SK-N-SH (cell line): ENCODE data around the gene ZNF267.

Experiments used
- GABPA ChIP-seq: IDR thresholded peaks from 2 replicates; pipeline ENCODE4 v1.4.0; 2012; ENCODE audit warnings: low read depth, mild to moderate bottlenecking
- MXI1 ChIP-seq: IDR thresholded peaks from 2 replicates; pipeline ENCODE4 v1.6.1; 2012; ENCODE audit warnings: mild to moderate bottlenecking, low read depth, low read length, improper control_type of control experiment
- POLR2AphosphoS5 ChIP-seq: IDR thresholded peaks from 2 replicates; pipeline ENCODE4 v1.6.1; 2012; ENCODE audit warnings: low read depth, low read length
- TF ChIP-seq, protein P1 (sequence below): fragments of 200-600 bp; sonication (generic); IDR thresholded peaks from 2 replicates; pipeline ENCODE4 v1.6.1; 2017; ENCODE audit warnings: antibody characterized with exemption, mild to moderate bottlenecking, moderate library complexity
- TF ChIP-seq, protein P2 (sequence below): IDR thresholded peaks from 2 replicates; pipeline ENCODE4 v1.4.0; 2012; ENCODE audit warnings: low read depth, borderline replicate concordance
- TF ChIP-seq, protein P3 (sequence below): IDR thresholded peaks from 2 replicates; pipeline ENCODE4 v1.6.1; 2012; ENCODE audit warnings: mild to moderate bottlenecking, low read depth, low read length, moderate library complexity

DNA sequence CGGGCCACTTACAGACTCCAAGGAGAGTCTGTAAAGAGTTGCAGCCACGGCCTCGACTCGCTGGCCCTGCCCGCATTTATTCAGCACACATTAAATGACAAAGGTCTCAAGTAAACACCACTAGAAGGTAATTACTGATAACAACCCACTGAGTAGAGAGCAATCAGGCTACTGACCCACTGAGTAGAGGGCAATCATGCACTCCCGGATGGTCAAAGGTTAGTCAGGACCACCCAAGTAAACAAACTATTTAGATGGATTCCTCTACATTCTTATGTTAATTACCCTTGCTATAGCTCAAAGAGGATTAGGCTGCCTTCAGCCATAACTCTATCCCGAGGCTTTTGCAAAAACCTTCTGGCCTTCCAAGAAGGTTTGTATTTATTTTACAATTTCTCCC lies 30.7 kb upstream of the ZNF267 start:
- TF ChIP-seq, protein P1, sequence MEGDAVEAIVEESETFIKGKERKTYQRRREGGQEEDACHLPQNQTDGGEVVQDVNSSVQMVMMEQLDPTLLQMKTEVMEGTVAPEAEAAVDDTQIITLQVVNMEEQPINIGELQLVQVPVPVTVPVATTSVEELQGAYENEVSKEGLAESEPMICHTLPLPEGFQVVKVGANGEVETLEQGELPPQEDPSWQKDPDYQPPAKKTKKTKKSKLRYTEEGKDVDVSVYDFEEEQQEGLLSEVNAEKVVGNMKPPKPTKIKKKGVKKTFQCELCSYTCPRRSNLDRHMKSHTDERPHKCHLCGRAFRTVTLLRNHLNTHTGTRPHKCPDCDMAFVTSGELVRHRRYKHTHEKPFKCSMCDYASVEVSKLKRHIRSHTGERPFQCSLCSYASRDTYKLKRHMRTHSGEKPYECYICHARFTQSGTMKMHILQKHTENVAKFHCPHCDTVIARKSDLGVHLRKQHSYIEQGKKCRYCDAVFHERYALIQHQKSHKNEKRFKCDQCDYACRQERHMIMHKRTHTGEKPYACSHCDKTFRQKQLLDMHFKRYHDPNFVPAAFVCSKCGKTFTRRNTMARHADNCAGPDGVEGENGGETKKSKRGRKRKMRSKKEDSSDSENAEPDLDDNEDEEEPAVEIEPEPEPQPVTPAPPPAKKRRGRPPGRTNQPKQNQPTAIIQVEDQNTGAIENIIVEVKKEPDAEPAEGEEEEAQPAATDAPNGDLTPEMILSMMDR = no peak
- TF ChIP-seq POLR2AphosphoS5 = no peak
- TF ChIP-seq, protein P2, sequence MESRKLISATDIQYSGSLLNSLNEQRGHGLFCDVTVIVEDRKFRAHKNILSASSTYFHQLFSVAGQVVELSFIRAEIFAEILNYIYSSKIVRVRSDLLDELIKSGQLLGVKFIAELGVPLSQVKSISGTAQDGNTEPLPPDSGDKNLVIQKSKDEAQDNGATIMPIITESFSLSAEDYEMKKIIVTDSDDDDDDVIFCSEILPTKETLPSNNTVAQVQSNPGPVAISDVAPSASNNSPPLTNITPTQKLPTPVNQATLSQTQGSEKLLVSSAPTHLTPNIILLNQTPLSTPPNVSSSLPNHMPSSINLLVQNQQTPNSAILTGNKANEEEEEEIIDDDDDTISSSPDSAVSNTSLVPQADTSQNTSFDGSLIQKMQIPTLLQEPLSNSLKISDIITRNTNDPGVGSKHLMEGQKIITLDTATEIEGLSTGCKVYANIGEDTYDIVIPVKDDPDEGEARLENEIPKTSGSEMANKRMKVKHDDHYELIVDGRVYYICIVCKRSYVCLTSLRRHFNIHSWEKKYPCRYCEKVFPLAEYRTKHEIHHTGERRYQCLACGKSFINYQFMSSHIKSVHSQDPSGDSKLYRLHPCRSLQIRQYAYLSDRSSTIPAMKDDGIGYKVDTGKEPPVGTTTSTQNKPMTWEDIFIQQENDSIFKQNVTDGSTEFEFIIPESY = no peak
- TF ChIP-seq MXI1 = no peak
- no peak for TF ChIP-seq GABPA
- TF ChIP-seq, protein P3, sequence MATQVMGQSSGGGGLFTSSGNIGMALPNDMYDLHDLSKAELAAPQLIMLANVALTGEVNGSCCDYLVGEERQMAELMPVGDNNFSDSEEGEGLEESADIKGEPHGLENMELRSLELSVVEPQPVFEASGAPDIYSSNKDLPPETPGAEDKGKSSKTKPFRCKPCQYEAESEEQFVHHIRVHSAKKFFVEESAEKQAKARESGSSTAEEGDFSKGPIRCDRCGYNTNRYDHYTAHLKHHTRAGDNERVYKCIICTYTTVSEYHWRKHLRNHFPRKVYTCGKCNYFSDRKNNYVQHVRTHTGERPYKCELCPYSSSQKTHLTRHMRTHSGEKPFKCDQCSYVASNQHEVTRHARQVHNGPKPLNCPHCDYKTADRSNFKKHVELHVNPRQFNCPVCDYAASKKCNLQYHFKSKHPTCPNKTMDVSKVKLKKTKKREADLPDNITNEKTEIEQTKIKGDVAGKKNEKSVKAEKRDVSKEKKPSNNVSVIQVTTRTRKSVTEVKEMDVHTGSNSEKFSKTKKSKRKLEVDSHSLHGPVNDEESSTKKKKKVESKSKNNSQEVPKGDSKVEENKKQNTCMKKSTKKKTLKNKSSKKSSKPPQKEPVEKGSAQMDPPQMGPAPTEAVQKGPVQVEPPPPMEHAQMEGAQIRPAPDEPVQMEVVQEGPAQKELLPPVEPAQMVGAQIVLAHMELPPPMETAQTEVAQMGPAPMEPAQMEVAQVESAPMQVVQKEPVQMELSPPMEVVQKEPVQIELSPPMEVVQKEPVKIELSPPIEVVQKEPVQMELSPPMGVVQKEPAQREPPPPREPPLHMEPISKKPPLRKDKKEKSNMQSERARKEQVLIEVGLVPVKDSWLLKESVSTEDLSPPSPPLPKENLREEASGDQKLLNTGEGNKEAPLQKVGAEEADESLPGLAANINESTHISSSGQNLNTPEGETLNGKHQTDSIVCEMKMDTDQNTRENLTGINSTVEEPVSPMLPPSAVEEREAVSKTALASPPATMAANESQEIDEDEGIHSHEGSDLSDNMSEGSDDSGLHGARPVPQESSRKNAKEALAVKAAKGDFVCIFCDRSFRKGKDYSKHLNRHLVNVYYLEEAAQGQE = no peak
